Activated CD8-positive, alpha-beta memory T cell treated with anti-CD3 and anti-CD28 coated beads, Interleukin-2, amount 50 U/mL, for 24 hours (primary cell): ENCODE measurements around the gene TRDMT1.

Experiments used
- DNase-seq: peaks from one replicate; pipeline ENCODE4 v3.0.0-alpha.2; 2020; ENCODE audit errors: extremely low read depth

The TRDMT1 gene

GRCh38 chr10:17200912-17201793 is at the start of gene TRDMT1:
Gene TRDMT1 (minus strand): TSS chr10:17201672. CDS start chr10:17201634, 38 bp downstream.
- DNase-seq, result peak; percentile 51

- DNase-seq, result no peak
Observed at GRCh38 chr10:17250736-17251135, 49.3 kb upstream of the TRDMT1 start.

- DNase-seq, result no peak
Observed at GRCh38 chr10:17249820-17250219, 48.3 kb upstream of the TRDMT1 start.

- DNase-seq, result no peak
Observed at GRCh38 chr10:17248964-17249363, 47.5 kb upstream of the TRDMT1 start.

GRCh38 chr10:17247210-17247609 is 45.7 kb upstream of the TRDMT1 start:
- no peak for DNase-seq

GRCh38 chr10:17244700-17245365 is 43.4 kb upstream of the TRDMT1 start:
- DNase-seq, result no peak

- DNase-seq, result no peak
Observed at GRCh38 chr10:17241611-17242333, 40.3 kb upstream of the TRDMT1 start.

- no peak for DNase-seq
Observed at GRCh38 chr10:17240616-17241015, 39.1 kb upstream of the TRDMT1 start.

GRCh38 chr10:17240096-17240495 is 38.6 kb upstream of the TRDMT1 start:
- DNase-seq, result no peak

GRCh38 chr10:17239345-17240085 is 38.0 kb upstream of the TRDMT1 start:
- no peak for DNase-seq

- DNase-seq, result no peak
Observed at GRCh38 chr10:17238445-17239291, 37.2 kb upstream of the TRDMT1 start.

- DNase-seq, result no peak
Observed at GRCh38 chr10:17237915-17238444, 36.5 kb upstream of the TRDMT1 start.

- DNase-seq, result no peak
Observed at GRCh38 chr10:17237149-17237527, 35.7 kb upstream of the TRDMT1 start.

GRCh38 chr10:17236468-17237148 is 35.1 kb upstream of the TRDMT1 start:
- DNase-seq, result no peak

GRCh38 chr10:17235136-17235535 is 33.7 kb upstream of the TRDMT1 start:
- DNase-seq, result no peak

- no peak for DNase-seq
Observed at GRCh38 chr10:17234431-17234945, 33.0 kb upstream of the TRDMT1 start.

- DNase-seq, result no peak
Observed at GRCh38 chr10:17233286-17233991, 32.0 kb upstream of the TRDMT1 start.

- DNase-seq, result no peak
Observed at GRCh38 chr10:17232276-17232960, 30.9 kb upstream of the TRDMT1 start.
